Activated naive CD4-positive, alpha-beta T cell treated with anti-CD3 and anti-CD28 coated beads, Interleukin-2, amount 10 ng/mL, durations not matched to agents 7 days and 5 days (primary cell): Measurements from ENCODE around the gene GOLGA7B.
A peak's percentile ranks its signal among the peaks of the same experiment; 100 is the strongest.

Experiments used
- CTCF ChIA-PET: fragments of 350-600 bp; sonication (Branson Sonifier 250); formaldehyde crosslinking; loops from one replicate; lab custom pipeline; 2021; ENCODE audit warnings: antibody characterized with exemption; lab: Charles Lee
- DNase-seq: peaks from one replicate; pipeline ENCODE4 v3.0.0-alpha.2; 2020
- H3K27ac Mint-ChIP-seq: one replicate; pipeline ENCODE4 v1.8.0; 2021; ENCODE audit warnings: mild to moderate bottlenecking, moderate library complexity, mixed read lengths
- H3K27me3 Mint-ChIP-seq: one replicate; pipeline ENCODE4 v1.8.0; 2021; ENCODE audit warnings: mild to moderate bottlenecking, mixed read lengths
- H3K36me3 Mint-ChIP-seq: one replicate; pipeline ENCODE4 v1.8.0; 2021; ENCODE audit warnings: mixed read lengths
- H3K4me1 Mint-ChIP-seq: one replicate; pipeline ENCODE4 v1.8.0; 2021; ENCODE audit warnings: mixed read lengths
- H3K4me3 Mint-ChIP-seq: one replicate; pipeline ENCODE4 v1.8.0; 2021; ENCODE audit warnings: mild to moderate bottlenecking, moderate library complexity, mixed read lengths
- H3K9me3 Mint-ChIP-seq: one replicate; pipeline ENCODE4 v1.8.0; 2021; ENCODE audit warnings: mixed read lengths

GOLGA7B gene

GRCh38 chr10:97882142-97883091 lies 32.8 kb downstream of the GOLGA7B start:
- no peaks in the 10 kb centered on the region for H3K4me1 Mint-ChIP-seq
- no peak overlapping the region for H3K4me3 Mint-ChIP-seq
- H3K9me3 Mint-ChIP-seq = no peaks in the 10 kb centered on the region
- CTCF ChIA-PET = no interaction called here
- peaks cover 29% of the 10 kb centered on the region for H3K27me3 Mint-ChIP-seq
- no peaks in the 10 kb centered on the region for H3K36me3 Mint-ChIP-seq
- no peak for DNase-seq
- no peak overlapping the region for H3K27ac Mint-ChIP-seq

GRCh38 chr10:97883092-97883485 lies 33.4 kb downstream of the GOLGA7B start:
- CTCF ChIA-PET = no interaction called here
- H3K27ac Mint-ChIP-seq = no peak overlapping the region
- H3K4me1 Mint-ChIP-seq = no peaks in the 10 kb centered on the region

GRCh38 chr10:97886286-97886685 lies 36.6 kb downstream of the GOLGA7B start:
- no peak for DNase-seq
- peaks cover 41% of the 10 kb centered on the region for H3K27me3 Mint-ChIP-seq
- H3K36me3 Mint-ChIP-seq = no peaks in the 10 kb centered on the region
- no peak overlapping the region for H3K27ac Mint-ChIP-seq
- H3K4me3 Mint-ChIP-seq = no peak overlapping the region
- H3K4me1 Mint-ChIP-seq = no peaks in the 10 kb centered on the region
- CTCF ChIA-PET = interaction anchor here (0.7 kb wide), 1 partner anchor 17 kb away, joined by 3 read pairs; no protein-coding TSS in a partner anchor
- no peaks in the 10 kb centered on the region for H3K9me3 Mint-ChIP-seq

More at GRCh38 chr10:97883092-97883485, 33.4 kb downstream of the GOLGA7B start:
- Mint-ChIP-seq H3K4me3 (no peak overlapping the region), H3K27me3 (peaks cover 34% of the 10 kb centered on the region), H3K9me3 (no peaks in the 10 kb centered on the region), H3K36me3 (no peaks in the 10 kb centered on the region)
- no peak for DNase-seq

- CTCF ChIA-PET = no interaction called here
- Mint-ChIP-seq H3K4me3 (no peak overlapping the region), H3K9me3 (no peaks in the 10 kb centered on the region), H3K36me3 (no peaks in the 10 kb centered on the region), H3K27me3 (peaks cover 41% of the 10 kb centered on the region), H3K4me1 (no peaks in the 10 kb centered on the region), H3K27ac (no peak overlapping the region)
- no peak for DNase-seq
Observed at GRCh38 chr10:97887399-97887798, 37.8 kb downstream of the GOLGA7B start.

DNA sequence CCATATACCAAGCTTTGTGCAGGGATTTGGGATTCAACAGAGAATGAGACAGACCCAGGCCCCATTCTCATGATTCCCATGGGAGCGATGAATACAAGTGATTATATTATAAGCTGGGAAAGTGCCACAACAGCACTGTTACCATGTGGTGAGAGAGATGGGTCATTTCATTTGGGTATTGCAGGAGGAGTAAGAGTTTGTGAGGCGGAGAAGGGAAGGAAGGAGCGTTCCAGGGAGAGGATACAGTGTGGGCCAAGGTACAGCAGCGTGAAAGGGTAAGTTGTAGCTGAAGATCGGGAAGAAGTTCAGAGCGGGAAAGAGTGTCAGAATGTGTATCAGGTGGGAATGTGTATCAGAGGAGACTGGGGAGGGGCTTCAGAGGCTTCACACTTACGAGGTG lies 38.5 kb downstream of the GOLGA7B start:
- H3K27ac Mint-ChIP-seq = no peak overlapping the region
- no peak for DNase-seq
- no peaks in the 10 kb centered on the region for H3K4me1 Mint-ChIP-seq
- no peaks in the 10 kb centered on the region for H3K9me3 Mint-ChIP-seq
- CTCF ChIA-PET = no interaction called here
- peaks cover 33% of the 10 kb centered on the region for H3K27me3 Mint-ChIP-seq
- H3K4me3 Mint-ChIP-seq = no peak overlapping the region
- no peaks in the 10 kb centered on the region for H3K36me3 Mint-ChIP-seq

GRCh38 chr10:97888641-97889262 lies 39.1 kb downstream of the GOLGA7B start:
- DNase-seq = no peak
- Mint-ChIP-seq H3K4me3 (no peak overlapping the region), H3K9me3 (no peaks in the 10 kb centered on the region), H3K27ac (no peak overlapping the region), H3K4me1 (no peaks in the 10 kb centered on the region), H3K27me3 (peaks cover 33% of the 10 kb centered on the region), H3K36me3 (no peaks in the 10 kb centered on the region)
- CTCF ChIA-PET = interaction anchor here (0.7 kb wide), 1 partner anchor 12 kb away, joined by 3 read pairs; no protein-coding TSS in a partner anchor

- Mint-ChIP-seq H3K36me3 (no peaks in the 10 kb centered on the region), H3K4me3 (no peak overlapping the region), H3K4me1 (no peaks in the 10 kb centered on the region), H3K27ac (no peak overlapping the region), H3K27me3 (peaks cover 28% of the 10 kb centered on the region), H3K9me3 (no peaks in the 10 kb centered on the region)
- CTCF ChIA-PET = interaction anchor here (0.7 to 0.9 kb wide), 3 partner anchors 13 to 188 kb away, joined by 3 to 4 read pairs (median 3); no protein-coding TSS in a partner anchor
- no peak for DNase-seq
Observed at GRCh38 chr10:97889461-97890265, 40.0 kb downstream of the GOLGA7B start.

GRCh38 chr10:97891497-97892167 lies 42.0 kb downstream of the GOLGA7B start:
- no peak for DNase-seq
- CTCF ChIA-PET = interaction anchor here (0.6 kb wide), 1 partner anchor 132 kb away, joined by 3 read pairs; no protein-coding TSS in a partner anchor
- Mint-ChIP-seq H3K36me3 (no peaks in the 10 kb centered on the region), H3K9me3 (no peaks in the 10 kb centered on the region), H3K27me3 (peaks cover 36% of the 10 kb centered on the region), H3K27ac (peak overlapping the region; percentile 51), H3K4me3 (no peak overlapping the region), H3K4me1 (no peaks in the 10 kb centered on the region)

DNA sequence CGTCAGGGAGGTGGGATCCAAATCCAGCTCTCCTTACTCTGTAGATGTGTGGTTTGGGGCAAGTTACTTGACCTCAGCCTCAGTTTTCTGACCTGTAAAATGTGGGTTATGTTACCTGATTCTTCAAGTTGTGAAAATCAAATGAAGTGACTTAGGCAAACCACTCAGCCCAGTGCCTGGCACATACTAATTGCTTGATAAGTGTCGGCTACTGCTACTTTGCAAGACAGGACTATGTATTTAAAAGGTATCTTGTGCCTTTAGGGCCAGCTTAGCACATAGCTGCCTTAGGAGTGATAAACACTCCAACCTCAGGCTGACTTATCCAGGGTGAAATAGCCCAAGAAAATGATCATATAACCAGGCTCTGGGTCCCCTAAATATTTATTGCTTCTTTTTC lies 42.9 kb downstream of the GOLGA7B start:
- CTCF ChIA-PET = interaction anchor here (0.5 kb wide), 1 partner anchor 218 kb away, joined by 3 read pairs; no protein-coding TSS in a partner anchor
- Mint-ChIP-seq H3K4me3 (no peak overlapping the region), H3K27ac (no peak overlapping the region), H3K4me1 (no peaks in the 10 kb centered on the region), H3K27me3 (peaks cover 36% of the 10 kb centered on the region), H3K36me3 (no peaks in the 10 kb centered on the region), H3K9me3 (no peaks in the 10 kb centered on the region)
- no peak for DNase-seq

DNA sequence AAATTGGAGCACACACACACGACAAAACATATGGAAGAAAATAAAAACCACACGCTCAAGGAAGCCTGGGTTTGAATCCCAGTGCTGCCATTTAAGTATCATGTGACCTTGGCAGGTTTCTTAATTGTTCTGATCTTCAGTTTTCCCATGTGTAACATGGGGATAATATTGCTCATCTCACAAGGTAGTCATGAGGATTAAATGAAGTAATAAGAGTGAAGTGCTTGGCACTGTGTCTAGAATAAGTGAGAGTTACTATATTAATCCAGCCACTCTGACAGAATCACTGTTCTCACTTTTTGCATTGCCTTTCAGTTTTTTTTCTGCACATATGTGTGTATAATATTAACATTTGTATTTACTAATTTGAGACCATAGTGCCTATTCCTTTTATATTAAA lies 43.3 kb downstream of the GOLGA7B start:
- Mint-ChIP-seq H3K27ac (no peak overlapping the region), H3K36me3 (no peaks in the 10 kb centered on the region), H3K9me3 (no peaks in the 10 kb centered on the region), H3K4me3 (no peak overlapping the region), H3K4me1 (no peaks in the 10 kb centered on the region), H3K27me3 (peaks cover 33% of the 10 kb centered on the region)
- no peak for DNase-seq
- CTCF ChIA-PET = interaction anchor here (0.5 kb wide), 1 partner anchor 218 kb away, joined by 3 read pairs; no protein-coding TSS in a partner anchor

DNA sequence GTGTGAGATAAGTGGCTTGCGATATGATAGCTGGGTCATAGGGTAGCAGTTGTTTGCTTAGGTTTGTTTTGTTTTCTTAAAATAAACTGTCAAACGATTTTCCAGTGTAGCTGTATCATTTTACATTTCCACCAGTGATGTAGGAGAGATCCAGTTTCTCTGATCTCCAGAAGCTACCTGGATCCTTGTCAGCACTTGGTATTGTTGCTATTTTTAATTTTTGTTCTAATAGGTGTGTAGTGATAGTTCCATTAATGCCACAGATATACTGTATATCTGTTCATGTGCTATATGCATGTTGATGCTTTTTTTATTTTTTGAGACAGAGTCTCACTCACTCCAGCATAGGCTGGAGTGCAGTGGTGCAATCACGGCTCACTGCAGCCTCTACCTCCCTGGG lies 44.4 kb downstream of the GOLGA7B start:
- no peaks in the 10 kb centered on the region for H3K36me3 Mint-ChIP-seq
- CTCF ChIA-PET = interaction anchor here (1.1 kb wide), 1 partner anchor 21 kb away, joined by 5 read pairs; no protein-coding TSS in a partner anchor
- DNase-seq = no peak

DNA sequence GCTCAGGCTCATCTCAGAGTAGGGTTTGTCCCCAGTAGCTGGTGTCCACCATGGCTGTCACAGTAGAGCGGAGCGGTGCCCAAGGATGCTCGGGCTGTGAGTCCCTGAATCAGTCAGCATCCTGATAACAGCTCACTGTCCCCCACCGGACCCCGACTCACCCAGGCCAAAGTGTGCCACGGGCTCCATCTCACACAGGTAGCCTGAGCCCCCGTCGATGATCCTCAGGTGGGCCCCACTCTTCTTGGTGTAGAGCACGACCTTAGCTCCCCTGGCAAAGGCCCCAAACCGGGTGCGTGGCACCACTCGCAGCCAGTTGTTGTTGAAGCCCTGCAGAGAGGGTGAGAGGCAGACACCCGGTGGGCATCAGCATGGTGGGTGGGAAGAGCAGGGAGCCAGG lies 45.4 kb downstream of the GOLGA7B start:
- Mint-ChIP-seq H3K27me3 (peaks cover 31% of the 10 kb centered on the region), H3K27ac (no peak overlapping the region), H3K4me3 (no peak overlapping the region), H3K4me1 (no peaks in the 10 kb centered on the region), H3K9me3 (no peaks in the 10 kb centered on the region), H3K36me3 (no peaks in the 10 kb centered on the region)
- CTCF ChIA-PET = no interaction called here
- DNase-seq = no peak

More for the DNA sequence above, 44.4 kb downstream of the GOLGA7B start:
- Mint-ChIP-seq H3K4me3 (no peak overlapping the region), H3K4me1 (no peaks in the 10 kb centered on the region), H3K27me3 (peaks cover 29% of the 10 kb centered on the region), H3K9me3 (no peaks in the 10 kb centered on the region), H3K27ac (no peak overlapping the region)

GRCh38 chr10:97895915-97896314 lies 46.3 kb downstream of the GOLGA7B start:
- Mint-ChIP-seq H3K9me3 (no peaks in the 10 kb centered on the region), H3K4me1 (no peaks in the 10 kb centered on the region), H3K27me3 (peaks cover 25% of the 10 kb centered on the region), H3K36me3 (no peaks in the 10 kb centered on the region), H3K27ac (no peak overlapping the region), H3K4me3 (no peak overlapping the region)
- DNase-seq = no peak
- CTCF ChIA-PET = no interaction called here
